ENCODE data around the gene SPRN. TPM values are rescaled to one million over a fixed set of nuclear protein-coding genes. Genes with fewer than 3 reads are reported as not detected.

SPRN gene
- total and polyA plus RNA-seq, 11 donors = 0.04 to 0.25 (median 0.11) TPM; not detected in 6

DNA sequence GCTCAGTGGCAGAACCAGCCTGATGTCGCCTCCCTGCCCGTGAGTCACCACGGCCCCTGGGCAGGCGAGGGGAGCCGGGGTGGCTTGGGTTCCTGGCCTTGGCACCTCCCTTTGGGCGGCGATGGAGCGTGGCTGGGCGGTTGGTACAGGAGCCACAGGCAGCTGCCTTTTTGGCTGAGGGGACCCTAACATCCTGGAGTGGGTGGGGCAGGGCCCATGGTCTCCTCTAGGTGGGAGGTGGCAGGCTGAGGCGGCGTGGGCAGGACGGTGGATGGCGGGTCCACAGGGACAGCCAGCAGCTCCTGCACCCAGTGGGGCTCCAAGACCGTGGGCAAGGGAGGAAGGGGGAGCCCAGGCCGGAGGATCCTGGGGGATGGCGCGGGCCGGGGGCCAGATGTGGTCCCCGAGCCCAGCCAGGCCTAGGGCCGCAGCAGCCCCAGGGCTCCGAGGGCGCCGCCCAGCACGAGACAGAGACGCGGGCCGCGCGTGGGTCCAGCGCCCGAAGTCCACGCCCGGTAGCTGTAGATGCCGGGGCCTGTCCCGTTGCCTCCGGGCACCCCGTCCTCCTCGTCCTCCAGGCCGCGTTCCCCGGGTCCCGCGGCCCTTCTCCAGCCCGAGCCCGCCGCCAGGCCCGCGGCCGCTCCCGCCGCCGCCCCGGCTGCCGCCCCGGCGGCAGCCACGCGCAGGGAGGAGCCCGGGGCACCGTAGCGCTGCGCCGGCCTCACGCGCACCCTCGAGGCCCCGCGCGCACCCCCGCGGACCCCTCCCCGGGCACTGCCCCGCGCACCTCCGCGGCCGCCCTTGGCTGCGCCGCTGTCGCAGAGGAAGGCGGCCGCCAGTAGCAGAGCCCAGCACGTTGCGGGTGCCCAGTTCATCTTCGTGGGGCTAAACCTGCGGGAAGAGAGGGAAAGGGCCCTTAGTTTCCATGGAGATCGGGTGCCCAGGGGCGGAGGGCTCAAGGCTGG lies 1.3 kb downstream of the SPRN start:
- H3K9me3 ChIP-seq = peaks cover 0 to 2% (median 0%) of the 10 kb centered on the region in 12 donors
- ATAC-seq = peak in 3 of 4 donors; percentile 11 to 35 (median 19)
- 17 to 46% (median 18%) methylated on average over 26 to 88 of the region's 88 CpGs for WGBS, 4 donors
- TF ChIP-seq POLR2A (IDR thresholded peaks at IDR 0.05) = no peak
- TF ChIP-seq, protein P1, sequence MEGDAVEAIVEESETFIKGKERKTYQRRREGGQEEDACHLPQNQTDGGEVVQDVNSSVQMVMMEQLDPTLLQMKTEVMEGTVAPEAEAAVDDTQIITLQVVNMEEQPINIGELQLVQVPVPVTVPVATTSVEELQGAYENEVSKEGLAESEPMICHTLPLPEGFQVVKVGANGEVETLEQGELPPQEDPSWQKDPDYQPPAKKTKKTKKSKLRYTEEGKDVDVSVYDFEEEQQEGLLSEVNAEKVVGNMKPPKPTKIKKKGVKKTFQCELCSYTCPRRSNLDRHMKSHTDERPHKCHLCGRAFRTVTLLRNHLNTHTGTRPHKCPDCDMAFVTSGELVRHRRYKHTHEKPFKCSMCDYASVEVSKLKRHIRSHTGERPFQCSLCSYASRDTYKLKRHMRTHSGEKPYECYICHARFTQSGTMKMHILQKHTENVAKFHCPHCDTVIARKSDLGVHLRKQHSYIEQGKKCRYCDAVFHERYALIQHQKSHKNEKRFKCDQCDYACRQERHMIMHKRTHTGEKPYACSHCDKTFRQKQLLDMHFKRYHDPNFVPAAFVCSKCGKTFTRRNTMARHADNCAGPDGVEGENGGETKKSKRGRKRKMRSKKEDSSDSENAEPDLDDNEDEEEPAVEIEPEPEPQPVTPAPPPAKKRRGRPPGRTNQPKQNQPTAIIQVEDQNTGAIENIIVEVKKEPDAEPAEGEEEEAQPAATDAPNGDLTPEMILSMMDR (IDR thresholded peaks at IDR 0.05) = no peak
- intact Hi-C loops (cut with DNase I) = loop anchor here in 3 of 10 donors (5.0 to 10.0 kb wide), 2 partner anchors 149 to 152 kb away; no protein-coding TSS in a partner anchor
- H3K27ac ChIP-seq = no peak overlapping the region
- no peak for DNase-seq
- peaks cover 0 to 10% (median 0%) of the 10 kb centered on the region in 12 donors for H3K4me1 ChIP-seq
- peak overlapping the region in 3 of 12 donors; percentile 12 to 33 (median 29) for H3K4me3 ChIP-seq
- peaks cover 0 to 17% (median 0%) of the 10 kb centered on the region in 9 donors for H3K27me3 ChIP-seq
- H3K36me3 ChIP-seq = peaks cover 0 to 29% (median 18%) of the 10 kb centered on the region in 9 donors

DNA sequence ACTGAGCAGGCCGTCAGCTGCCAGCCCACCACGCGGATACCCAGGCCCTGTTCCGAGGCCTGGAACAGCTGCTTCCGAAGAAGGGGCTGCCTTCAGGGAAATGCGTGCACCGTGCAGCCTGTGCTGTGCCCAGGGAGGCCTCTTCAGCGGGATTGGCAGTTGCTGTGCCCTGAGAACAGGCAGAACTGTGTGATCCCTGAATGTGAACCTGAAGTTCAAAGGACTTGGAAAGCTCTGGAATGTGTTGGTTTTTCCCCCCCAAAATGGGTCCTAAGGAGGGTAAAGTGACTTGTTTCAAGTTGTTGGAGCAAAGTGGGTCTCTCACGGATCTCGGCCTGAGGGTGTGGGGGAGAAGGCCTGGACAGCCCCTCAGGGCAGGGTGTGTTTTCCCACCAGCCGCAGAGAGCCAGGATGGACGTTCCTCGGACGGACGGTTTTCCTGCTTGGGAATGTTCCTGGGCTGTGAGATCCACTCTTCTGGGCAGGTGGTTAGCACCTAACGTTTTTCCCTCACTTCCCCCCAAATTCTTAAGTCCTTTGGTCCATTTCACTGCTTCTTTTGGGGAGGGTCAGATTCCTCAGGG lies 2.1 kb downstream of the SPRN start:
- intact Hi-C loops (cut with DNase I) = loop anchor here in 3 of 10 donors (5.0 to 10.0 kb wide), 2 partner anchors 150 to 152 kb away; no protein-coding TSS in a partner anchor
- Histone ChIP-seq H3K27ac (no peak overlapping the region), H3K4me1 (peaks cover 0 to 10% (median 0%) of the 10 kb centered on the region in 12 donors), H3K4me3 (no peak overlapping the region), H3K27me3 (peaks cover 0 to 17% (median 0%) of the 10 kb centered on the region in 9 donors), H3K36me3 (peaks cover 0 to 34% (median 22%) of the 10 kb centered on the region in 9 donors), H3K9me3 (no peaks in the 10 kb centered on the region)
- TF ChIP-seq POLR2A (IDR thresholded peaks at IDR 0.05) = no peak
- TF ChIP-seq, protein P1 (IDR thresholded peaks at IDR 0.05) = no peak
- DNase-seq = no peak
- ATAC-seq = no peak
- WGBS, 4 donors = 80 to 87% (median 84%) methylated on average over 10 to 16 of the region's 16 CpGs

DNA sequence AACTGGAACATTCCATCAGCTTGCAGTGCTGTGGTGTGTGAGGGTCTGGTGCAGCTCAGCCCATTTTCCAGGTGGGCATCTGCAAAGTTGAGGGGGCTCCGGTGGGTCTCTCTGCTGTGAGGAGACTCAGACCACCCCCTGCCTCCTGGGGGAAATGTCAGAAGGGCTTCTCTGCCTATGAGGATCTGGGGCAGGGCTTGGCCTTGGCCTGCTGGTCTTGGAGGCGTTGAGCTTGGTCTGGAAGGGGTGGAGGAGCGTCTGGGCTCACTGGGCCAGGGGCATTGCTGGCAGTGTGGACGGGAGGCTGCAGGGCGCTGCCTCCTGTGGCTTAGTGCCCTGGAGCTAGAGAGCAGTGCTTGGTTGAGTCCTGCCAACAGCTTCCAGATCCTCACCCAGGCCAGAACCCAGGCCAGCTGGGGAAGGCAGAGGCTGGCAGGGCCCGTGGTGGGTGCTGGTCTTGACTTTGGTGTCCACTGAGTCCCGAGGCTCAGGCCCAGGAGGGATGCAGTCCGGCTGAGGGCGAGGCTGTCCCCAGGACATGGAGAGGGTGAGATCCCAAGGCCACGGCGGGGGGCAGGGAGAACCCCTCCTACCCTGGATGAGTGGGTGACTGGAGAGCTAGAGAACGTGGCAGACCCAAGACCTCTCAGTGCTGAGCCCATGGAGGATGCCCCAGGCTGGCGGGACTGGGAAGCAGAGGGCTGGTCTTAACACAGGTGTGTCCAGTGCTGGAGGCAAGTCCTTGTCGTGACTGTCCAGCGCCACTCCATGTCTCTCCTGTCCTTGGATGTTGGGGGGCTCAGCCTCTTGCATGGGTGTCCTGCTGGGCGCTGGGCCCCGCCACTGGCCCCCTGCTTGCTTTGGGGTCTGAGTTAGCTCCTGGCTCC lies 2.8 kb downstream of the SPRN start:
- DNase-seq (no peak), ATAC-seq (peak in 1 of 4 donors; percentile 11)
- no peak overlapping the region for H3K27ac ChIP-seq
- intact Hi-C loops (cut with DNase I) = loop anchor here in 3 of 10 donors (5.0 to 10.0 kb wide), 2 partner anchors 151 to 153 kb away; no protein-coding TSS in a partner anchor
- H3K36me3 ChIP-seq = peaks cover 0 to 34% (median 22%) of the 10 kb centered on the region in 9 donors
- 82 to 89% (median 86%) methylated on average over 10 to 17 of the region's 17 CpGs for WGBS, 4 donors
- H3K9me3 ChIP-seq = no peaks in the 10 kb centered on the region
- TF ChIP-seq POLR2A (IDR thresholded peaks at IDR 0.05) = no peak
- TF ChIP-seq, protein P1 (IDR thresholded peaks at IDR 0.05) = no peak
- H3K4me1 ChIP-seq = peaks cover 0 to 10% (median 0%) of the 10 kb centered on the region in 12 donors
- peaks cover 0 to 17% (median 0%) of the 10 kb centered on the region in 9 donors for H3K27me3 ChIP-seq
- no peak overlapping the region for H3K4me3 ChIP-seq

Measured in heart left ventricle (tissue), 16 donors.